Stimulated activated CD4-positive, alpha-beta T cell treated with anti-CD3 and anti-CD28 coated beads, Interleukin-2, amount 100 ng/mL, for 4 hours (primary cell): ENCODE results near the gene HEXD.
"Not testable (repeated sequence)": the region's sequence is repeated elsewhere in the genome, so short reads cannot be mapped to it uniquely, and the experiment has no call there.

Experiments
- DNase-seq: peaks from one replicate; pipeline ENCODE4 v3.0.0-alpha.2; 2020; ENCODE audit warnings: low read depth

The HEXD gene

DNA sequence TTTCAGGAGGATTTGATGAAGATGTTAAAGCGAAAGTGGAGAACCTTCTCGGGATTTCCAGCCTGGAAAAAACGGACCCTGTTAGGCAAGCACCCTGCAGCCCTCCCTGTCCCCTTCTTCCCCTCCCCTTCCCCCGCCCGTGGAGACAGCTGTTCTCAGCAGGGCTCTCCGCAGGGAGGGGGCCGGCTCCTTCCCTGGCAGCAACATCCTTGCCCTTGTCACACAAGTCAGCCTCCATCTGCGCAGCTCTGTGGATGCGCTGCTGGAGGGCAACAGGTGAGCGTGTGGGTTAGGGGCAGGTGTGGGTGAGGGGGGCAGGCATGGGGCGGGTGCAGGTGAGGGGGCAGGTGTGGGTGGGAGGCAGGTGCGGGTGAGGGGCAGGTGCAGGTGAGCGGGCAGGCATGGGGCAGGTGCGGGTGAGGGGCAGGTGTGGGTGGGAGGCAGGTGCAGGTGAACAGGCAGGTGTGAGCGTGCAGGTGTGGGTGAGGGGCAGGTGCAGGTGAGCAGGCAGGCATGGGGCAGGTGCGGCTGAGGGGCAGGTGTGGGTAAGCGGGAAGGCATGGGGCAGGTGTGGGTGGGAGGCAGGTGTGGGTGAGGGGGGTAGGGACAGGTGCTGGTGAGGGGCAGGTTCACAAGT, 23.0 kb downstream of the HEXD start:
- DNase-seq = no peak

DNA sequence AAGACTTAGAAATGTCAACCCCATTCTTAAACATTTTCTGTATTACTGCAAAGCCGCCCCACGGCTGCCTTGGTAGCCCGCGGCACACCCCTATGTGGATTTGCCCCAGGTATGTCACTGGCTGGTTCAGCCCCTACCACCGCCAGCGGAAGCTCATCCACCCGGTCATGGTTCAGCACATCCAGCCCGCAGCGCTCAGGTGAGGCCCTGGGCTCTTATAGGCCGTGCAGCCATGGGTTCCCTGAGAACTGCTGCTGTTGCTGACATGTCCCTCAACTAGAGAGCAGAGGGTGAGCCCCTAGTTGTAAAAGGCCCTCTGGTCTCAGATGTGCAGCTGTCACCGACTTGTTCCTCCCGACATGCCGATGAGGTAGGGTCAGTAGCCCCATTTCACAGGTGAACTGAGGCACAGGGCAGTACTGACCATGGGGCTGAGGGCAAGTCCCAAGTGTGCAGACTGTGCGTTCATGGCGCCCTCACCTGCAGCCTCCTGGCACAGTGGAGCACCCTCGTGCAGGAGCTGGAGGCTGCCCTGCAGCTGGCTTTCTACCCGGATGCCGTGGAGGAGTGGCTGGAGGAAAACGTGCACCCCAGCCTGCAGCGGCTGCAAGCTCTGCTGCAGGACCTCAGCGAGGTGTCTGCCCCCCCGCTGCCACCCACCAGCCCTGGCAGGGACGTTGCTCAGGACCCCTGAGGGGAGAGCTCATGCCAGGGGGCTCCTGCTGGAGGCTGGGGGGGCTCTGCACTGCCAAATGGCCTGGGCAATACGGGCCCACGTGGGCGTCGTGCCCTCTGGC, 23.7 kb downstream of the HEXD start:
- DNase-seq = no peak

DNA sequence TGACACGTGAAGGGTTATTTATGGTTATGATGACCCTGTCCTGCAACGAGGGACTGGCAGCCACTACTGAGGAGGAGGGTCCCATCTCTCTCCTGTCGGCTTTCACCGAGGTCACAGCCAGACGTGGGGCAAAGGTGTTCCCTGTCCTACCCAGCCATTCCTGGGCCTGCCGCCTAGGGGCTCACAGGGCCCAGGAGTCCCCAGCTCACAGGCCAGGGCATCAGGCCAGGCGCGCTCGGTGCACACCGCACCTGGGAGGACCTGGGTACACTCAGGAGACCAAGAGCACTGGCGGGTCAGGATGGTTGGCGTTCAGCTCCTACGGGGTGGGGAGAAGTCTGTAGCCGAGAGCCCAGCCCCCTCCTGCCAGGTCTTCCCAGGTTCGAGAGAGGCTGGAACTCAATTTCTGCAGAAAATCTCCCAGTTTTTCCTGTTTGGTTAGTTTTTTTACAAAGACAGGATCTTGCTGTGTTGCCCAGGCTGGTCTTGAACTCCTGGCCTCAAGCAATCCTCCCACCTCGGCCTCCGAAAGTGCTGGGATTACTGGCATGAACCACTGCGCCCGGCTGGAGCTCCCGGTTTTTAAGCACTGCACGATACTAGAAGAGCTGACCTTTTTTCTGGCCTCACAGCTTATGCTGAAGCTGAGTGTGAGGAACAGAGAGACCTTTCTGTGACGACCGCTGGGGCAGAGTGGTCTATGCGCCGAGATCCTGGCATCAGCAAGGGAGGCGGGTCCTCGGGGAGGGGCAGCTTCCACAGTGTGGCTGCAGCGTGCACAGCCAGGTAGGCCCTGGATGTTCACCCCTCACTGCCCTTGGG, 24.7 kb downstream of the HEXD start:
- DNase-seq = no peak

DNA sequence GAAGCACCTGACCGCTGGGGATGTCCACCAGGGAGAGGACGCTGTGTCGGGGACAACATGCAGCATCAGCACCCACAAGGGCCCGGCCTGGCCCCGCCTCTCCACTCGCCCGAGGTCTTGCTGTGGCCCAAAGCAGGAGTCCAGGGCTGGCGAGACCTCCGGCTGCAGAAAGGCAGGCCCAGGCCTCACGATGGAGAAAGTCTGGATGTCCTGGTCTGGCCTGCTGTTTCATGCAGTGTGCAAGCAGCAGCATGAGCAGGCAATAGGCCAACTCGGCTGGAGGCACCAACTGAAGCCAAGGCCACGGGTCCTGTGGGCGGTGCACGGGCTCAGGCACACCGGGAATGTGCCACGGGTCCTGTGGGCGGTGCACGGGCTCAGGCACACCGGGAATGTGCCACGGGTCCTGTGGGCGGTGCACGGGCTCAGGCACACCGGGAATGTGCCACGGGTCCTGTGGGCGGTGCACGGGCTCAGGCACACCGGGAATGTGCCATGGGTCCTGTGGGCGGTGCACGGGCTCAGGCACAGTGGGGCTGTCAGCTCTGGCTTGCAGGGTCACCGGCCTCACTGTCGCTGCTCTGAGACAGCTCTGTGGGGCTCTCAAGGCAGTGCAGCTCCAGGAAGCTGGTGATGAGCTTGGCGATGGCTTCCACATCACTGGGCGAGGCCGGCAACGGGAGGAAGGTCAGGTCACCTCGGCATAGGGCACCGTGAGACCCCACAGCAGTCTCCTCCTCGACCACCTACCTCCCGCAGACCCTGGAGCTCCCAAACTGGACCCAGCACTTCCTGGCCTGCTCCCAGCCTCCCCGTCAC, 25.5 kb downstream of the HEXD start:
- DNase-seq = no peak

- no peak for DNase-seq
These were observed 26.2 kb downstream of the HEXD start for GRCh38 chr17:82444284-82444893.

- no peak for DNase-seq
These were observed 26.9 kb downstream of the HEXD start for GRCh38 chr17:82444941-82445521.

DNA sequence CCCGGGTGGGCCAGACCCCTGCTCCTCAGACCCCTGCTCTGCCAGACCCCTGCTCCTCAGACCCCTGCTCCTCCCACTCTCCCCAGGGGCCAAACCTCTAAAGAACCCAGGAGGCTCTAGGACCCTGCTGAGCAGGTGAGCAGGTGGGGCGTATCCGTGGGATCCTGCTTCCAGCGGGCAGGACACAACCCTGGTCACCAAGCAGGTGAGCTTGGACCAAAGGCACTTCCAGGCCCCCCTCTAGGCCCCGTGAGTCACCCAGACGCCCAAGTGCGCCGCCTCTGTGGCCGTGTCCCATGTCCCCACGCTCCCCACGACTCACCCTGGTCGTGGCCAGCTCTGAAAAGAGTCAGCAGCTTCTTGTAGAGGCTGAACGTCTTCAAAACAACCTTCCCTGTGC, 27.4 kb downstream of the HEXD start:
- DNase-seq = no peak

- DNase-seq = no peak
These were observed 28.0 kb downstream of the HEXD start for GRCh38 chr17:82446124-82446523.

GRCh38 chr17:82446649-82447048, 28.5 kb downstream of the HEXD start:
- DNase-seq = no peak

DNA sequence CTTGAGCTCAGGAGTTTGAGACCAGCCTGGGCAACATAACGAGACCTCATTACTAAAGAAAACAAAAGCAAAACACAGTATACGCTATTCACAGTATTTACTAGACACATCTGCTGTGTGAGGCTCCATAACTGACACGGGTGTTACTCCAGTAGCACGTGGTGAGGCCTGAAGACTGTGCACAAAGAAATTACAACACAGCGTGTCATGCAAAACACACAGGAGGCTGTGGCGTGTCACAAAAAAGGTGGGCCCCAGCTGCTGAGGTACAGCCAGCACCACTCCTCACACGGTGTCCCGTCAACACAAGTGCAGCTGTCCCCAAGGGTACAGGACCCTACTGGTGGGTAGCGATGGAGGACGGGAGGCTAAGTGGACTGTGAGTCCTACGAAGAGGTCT, 29.7 kb downstream of the HEXD start:
- no peak for DNase-seq

DNA sequence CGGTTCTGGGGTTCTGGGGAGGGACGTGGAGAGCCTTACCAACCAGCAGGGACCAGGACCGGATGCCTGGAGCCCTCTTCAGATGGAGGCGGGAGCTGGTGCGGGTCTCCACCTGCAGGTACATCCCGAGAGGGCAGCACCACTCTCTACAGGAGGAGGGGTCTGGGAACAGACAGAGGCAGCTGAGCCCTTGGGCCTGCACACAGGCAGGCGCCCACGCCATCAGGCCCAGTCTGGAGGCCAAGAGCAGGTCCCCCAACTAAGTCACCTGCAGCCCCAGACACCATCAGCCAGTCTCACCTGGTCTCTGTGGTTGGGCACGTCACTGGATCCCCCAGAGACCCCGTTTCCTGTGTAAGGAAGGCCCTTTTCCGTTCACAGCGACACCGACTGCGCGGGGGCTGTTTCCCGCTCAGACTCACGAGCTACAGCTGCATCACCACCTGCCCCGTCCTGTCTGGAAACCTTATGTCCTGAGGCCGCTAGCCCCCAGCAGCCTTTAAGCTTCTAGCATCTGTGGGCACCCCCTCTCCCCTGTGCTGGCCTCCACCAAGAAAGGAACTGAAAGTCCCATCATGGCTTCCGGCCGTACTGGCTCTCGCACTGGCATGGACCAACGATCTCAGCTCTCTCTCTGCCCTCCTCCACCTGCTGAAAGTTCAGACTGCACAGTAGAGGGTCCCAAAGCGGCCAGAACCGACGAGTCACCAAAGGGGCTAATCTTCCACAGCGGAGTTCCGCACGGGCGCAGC, 31.2 kb downstream of the HEXD start:
- DNase-seq = peak; percentile 65

DNA sequence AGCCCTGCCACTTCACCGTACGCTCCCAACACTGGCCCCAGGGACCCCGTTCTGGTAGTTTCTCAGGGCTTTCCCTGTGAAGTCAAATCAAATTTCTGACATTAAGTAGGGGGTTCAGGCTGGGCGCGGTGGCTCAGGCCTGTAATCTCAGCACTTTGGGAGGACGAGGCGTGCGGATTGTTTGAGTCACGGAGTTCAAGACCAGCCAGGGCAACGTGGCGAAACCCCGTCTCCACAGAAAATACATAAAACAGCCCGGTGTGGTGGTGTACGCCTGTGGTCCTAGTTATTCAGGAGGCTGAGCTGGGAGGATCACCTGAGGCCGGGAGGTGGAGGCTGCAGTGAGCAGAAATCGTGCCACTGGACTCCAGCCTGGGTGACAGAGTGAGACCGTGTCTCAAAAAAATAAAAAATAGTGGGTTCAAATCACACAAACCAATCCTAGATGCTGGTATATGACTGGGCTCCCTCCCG, 31.8 kb downstream of the HEXD start:
- peak; percentile 31 for DNase-seq

- peak; percentile 93 for DNase-seq
These were observed 32.4 kb downstream of the HEXD start, which contains the start of gene CYBC1 for GRCh38 chr17:82450357-82451106. TSS of gene CYBC1 (minus strand) at chr17:82450752. CDS start at chr17:82449254, 1,498 bp downstream.

- DNase-seq = no peak
These were observed 34.0 kb downstream of the HEXD start for GRCh38 chr17:82452162-82452561.

- not testable (repeated sequence) for DNase-seq
These were observed 35.0 kb downstream of the HEXD start for GRCh38 chr17:82453151-82453550.

DNA sequence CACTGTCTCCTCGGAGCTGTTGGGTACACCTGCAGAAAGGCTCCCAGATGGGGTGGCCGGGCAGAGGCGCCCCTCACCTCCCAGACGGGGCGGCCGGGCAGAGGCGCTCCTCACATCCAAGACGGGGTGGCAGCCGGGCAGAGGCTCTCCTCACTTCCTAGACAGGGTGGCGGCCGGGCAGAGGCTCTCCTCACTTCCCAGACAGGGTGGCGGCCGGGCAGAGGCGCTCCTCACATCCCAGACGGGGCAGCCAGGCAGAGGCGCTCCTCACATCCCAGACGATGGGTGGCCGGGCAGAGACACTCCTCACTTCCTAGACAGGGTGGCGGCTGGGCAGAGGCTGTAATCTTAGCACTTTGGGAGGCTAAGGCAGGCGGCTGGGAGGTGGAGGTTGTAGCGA, 35.6 kb downstream of the HEXD start:
- not testable (repeated sequence) for DNase-seq

- no peak for DNase-seq
These were observed 39.2 kb downstream of the HEXD start for GRCh38 chr17:82457073-82457928.

GRCh38 chr17:82457929-82458178, 39.7 kb downstream of the HEXD start:
- peak; percentile 88 for DNase-seq
